GM12872 (cell line): ENCODE measurements around the gene SOAT2.

Experiments
- TF ChIP-seq, protein P1 (sequence below): IDR thresholded peaks from 3 replicates; pipeline ENCODE4 v1.5.1; 2011; ENCODE audit warnings: low read depth, mild to moderate bottlenecking, low read length, moderate library complexity; ENCODE audit not compliant: insufficient read depth

SOAT2 gene

GRCh38 chr12:53113136-53113705 is 9.9 kb downstream of the SOAT2 start:
- TF ChIP-seq, protein P1, sequence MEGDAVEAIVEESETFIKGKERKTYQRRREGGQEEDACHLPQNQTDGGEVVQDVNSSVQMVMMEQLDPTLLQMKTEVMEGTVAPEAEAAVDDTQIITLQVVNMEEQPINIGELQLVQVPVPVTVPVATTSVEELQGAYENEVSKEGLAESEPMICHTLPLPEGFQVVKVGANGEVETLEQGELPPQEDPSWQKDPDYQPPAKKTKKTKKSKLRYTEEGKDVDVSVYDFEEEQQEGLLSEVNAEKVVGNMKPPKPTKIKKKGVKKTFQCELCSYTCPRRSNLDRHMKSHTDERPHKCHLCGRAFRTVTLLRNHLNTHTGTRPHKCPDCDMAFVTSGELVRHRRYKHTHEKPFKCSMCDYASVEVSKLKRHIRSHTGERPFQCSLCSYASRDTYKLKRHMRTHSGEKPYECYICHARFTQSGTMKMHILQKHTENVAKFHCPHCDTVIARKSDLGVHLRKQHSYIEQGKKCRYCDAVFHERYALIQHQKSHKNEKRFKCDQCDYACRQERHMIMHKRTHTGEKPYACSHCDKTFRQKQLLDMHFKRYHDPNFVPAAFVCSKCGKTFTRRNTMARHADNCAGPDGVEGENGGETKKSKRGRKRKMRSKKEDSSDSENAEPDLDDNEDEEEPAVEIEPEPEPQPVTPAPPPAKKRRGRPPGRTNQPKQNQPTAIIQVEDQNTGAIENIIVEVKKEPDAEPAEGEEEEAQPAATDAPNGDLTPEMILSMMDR = no peak

DNA sequence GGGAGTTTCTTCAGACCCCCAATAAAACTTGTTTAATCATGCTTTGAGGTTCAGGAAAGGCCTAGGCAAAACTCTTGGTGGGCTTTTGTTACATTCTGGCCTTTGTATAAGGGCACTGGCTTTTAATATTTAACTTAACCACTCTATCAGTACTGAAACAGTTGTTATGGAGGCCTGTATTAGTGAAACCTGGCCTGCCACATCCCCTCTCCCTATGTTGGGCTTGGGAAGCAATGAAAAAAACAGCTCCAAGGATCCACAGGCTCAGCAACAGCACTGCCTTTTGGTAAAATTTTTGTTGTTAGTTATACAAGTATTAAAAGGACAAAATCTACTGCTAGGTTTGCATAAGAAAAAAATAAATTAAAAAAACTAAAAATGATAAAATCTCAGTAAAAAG is 10.7 kb downstream of the SOAT2 start:
- TF ChIP-seq, protein P1 = no peak

- TF ChIP-seq, protein P1 = no peak
These were observed 12.0 kb downstream of the SOAT2 start for GRCh38 chr12:53115112-53115890.

- TF ChIP-seq, protein P1 = no peak
These were observed 12.8 kb downstream of the SOAT2 start for GRCh38 chr12:53115891-53116648.

DNA sequence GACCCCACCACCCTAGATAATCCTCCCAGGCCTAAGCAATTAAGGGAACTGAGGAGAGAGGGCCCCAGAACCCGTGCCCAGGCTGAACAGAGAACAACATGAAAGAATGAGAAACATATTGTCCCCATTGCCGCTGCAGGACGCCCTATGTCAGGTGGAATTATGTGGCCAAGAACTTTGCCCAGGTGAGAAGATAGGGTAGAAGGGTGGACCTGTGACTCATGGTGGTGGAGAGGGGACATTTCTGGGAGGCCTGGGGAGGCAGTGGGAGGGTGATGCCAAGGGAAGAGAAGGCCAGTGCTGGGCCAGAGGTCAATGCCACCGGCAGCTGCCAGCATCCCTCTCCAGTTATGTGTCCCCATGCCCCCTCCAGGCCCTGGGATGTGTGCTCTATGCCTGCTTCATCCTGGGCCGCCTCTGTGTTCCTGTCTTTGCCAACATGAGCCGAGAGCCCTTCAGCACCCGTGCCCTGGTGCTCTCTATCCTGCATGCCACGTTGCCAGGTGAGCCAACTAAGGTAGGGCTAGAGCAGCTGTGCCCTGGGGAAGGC is 15.5 kb downstream of the SOAT2 start:
- TF ChIP-seq, protein P1 = no peak

DNA sequence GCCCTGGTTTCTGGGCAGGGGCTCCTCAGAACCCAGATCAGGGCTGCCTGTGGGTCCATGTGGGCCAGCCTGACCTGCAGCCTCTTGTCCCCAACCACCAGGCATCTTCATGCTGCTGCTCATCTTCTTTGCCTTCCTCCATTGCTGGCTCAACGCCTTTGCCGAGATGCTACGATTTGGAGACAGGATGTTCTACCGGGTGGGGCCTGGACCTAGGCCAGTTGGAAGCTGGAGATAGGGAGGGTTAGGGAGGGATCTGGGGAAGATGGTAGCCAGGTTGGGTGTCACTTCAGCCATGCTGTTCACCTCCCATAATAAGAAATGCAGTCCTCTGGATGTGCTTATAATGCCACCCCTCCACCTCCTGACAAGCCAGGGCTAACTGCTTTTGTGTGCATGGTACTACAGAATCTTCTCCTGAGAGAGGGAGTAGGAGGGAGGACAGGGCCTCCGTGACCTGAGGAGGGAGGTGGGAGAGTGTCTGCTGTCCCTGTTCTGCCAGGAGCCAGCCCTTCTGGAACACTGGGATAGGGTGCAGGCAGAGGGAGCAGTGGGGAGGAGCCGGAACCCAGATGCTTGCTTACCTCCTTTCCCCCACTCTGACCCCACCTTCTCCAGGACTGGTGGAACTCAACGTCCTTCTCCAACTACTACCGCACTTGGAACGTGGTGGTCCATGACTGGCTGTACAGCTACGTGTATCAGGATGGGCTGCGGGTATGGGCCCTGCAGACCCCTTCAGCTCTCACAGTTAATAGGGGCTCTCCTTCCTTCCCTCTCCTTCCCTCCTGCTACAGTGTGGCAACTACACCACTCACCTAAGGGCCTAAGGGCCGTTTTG is 17.6 kb downstream of the SOAT2 start:
- TF ChIP-seq, protein P1 = no peak
